Left ventricle myocardium inferior (tissue), 1 donor: ENCODE data around the gene RMND5A. TPM values are rescaled to one million over a fixed set of nuclear protein-coding genes. Genes with fewer than 3 reads are reported as not detected.

Experiments used
- DNase-seq: peaks from one replicate; pipeline ENCODE4 v3.0.0-alpha.2; 2020
- H3K27ac ChIP-seq: fragments of 200-600 bp; replicated peaks from 2 replicates; pipeline ENCODE4 v1.8.0; 2021
- H3K27me3 ChIP-seq: fragments of 200-600 bp; 2 replicates; pipeline ENCODE4 v1.8.0; 2021; ENCODE audit warnings: low read depth
- H3K36me3 ChIP-seq: fragments of 200-600 bp; 2 replicates; pipeline ENCODE4 v1.8.0; 2021
- H3K4me1 ChIP-seq: fragments of 200-600 bp; 2 replicates; pipeline ENCODE4 v1.8.0; 2021
- H3K4me3 ChIP-seq: fragments of 200-600 bp; 2 replicates; pipeline ENCODE4 v1.8.0; 2021; ENCODE audit warnings: mild to moderate bottlenecking, moderate library complexity
- H3K9me3 ChIP-seq: fragments of 200-600 bp; replicated peaks from 2 replicates; pipeline ENCODE4 v1.8.0; 2021
- intact Hi-C: fragments of 100-400 bp; cut with micrococcal nuclease; formaldehyde crosslinking; loops from one replicate; pipeline ENCODE4 v1.11.0; 2022
- total RNA-seq: library from RNA; stranded (reverse); fragmentation: NEBNext Ultra II Directional; extraction: Animal tissue kit (Norgen Biotek cat#: 25700); gene quantifications from one replicate; pipeline ENCODE4 v1.2.1, GENCODE V29; 2021
- TF ChIP-seq, protein P1 (sequence below): fragments of 200-600 bp; IDR thresholded peaks from 2 replicates; pipeline ENCODE4 v1.8.0; 2021; ENCODE audit warnings: antibody characterized with exemption, mild to moderate bottlenecking, borderline replicate concordance
- donor health status: DM: no; HTN: yes; CAD: no; lungs with severe emphysema.

Gene RMND5A
- total RNA-seq, 1 donor from 2014 or later = 93.7 TPM

DNA sequence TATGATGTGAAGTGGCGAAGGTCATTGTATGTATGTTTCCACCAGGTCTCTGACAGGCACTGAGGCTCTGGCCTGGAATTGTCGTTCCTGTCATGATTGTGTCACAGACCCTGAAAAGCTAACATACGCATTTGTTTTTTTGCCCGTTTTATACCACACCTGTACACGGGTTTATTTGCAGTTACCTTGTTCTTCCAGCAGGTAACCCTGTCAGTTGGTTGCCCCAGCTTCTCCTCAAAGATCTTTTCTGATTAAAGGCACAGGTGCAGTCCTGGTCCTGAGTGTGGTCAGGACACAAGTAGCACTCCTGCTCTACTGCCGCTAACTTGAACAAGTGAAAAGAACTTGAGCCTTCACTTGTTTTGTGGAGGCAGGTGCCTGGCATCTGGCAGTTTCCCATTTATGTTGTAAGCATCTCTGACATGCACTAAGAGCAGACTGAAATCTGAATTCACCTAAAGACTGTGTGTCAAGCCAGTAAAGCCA is 50.8 kb downstream of the RMND5A start:
- H3K36me3 ChIP-seq = peaks cover 84% of the 10 kb centered on the region

DNA sequence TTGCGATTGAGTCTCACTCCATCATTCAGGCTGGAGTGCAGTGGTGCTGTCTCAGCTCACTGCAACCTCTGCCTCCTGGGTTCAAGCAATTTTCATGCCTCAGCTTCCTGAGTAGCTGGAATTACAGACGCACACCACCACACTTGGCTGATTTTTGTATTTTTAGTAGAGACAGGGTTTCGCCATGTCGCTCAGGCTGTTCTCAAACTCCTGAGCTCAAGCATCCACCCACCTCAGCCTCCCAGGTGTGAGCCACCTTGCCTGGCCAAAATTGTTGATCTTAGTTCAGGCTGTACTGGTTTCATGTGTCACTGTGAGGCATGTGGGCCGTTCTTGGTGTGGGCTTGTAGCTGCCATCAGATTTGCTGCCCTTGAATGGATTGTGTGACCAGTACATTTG is 52.5 kb downstream of the RMND5A start:
- TF ChIP-seq, protein P1, sequence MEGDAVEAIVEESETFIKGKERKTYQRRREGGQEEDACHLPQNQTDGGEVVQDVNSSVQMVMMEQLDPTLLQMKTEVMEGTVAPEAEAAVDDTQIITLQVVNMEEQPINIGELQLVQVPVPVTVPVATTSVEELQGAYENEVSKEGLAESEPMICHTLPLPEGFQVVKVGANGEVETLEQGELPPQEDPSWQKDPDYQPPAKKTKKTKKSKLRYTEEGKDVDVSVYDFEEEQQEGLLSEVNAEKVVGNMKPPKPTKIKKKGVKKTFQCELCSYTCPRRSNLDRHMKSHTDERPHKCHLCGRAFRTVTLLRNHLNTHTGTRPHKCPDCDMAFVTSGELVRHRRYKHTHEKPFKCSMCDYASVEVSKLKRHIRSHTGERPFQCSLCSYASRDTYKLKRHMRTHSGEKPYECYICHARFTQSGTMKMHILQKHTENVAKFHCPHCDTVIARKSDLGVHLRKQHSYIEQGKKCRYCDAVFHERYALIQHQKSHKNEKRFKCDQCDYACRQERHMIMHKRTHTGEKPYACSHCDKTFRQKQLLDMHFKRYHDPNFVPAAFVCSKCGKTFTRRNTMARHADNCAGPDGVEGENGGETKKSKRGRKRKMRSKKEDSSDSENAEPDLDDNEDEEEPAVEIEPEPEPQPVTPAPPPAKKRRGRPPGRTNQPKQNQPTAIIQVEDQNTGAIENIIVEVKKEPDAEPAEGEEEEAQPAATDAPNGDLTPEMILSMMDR = no peak
- intact Hi-C loops = no loop called here
- peaks cover 36% of the 10 kb centered on the region for H3K4me1 ChIP-seq
- no peak overlapping the region for H3K4me3 ChIP-seq
- no peaks in the 10 kb centered on the region for H3K27me3 ChIP-seq
- no peaks in the 10 kb centered on the region for H3K9me3 ChIP-seq
- H3K27ac ChIP-seq = no peak overlapping the region
- DNase-seq = no peak
- H3K36me3 ChIP-seq = peaks cover 82% of the 10 kb centered on the region

More for the DNA sequence above, 50.8 kb downstream of the RMND5A start:
- TF ChIP-seq, protein P1 = no peak
- Histone ChIP-seq H3K4me1 (peaks cover 41% of the 10 kb centered on the region), H3K27ac (no peak overlapping the region), H3K4me3 (no peak overlapping the region), H3K27me3 (no peaks in the 10 kb centered on the region), H3K9me3 (no peaks in the 10 kb centered on the region)
- no peak for DNase-seq
- intact Hi-C loops = no loop called here

DNA sequence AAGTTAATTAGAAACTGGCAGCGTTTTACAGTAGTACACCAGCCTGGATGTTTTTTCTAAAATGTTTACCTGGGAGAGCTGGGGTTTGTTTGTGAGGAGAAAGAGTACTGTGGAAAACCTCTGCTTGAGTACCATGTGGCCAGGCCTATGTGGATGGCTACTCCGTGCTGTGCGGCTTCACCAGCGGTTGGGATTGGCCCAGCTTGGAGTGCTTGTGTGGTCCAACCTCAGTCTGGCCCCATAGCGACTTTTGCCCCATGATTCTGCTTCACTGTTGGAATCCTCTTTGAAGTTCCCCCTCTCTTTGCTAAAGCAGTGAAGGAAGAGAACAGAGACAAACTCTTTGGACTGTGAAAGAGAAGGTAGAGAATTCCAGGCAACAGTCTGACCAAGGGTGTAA is 54.8 kb downstream of the RMND5A start:
- H3K9me3 ChIP-seq = no peaks in the 10 kb centered on the region
- H3K4me1 ChIP-seq = peaks cover 27% of the 10 kb centered on the region
- no peak overlapping the region for H3K27ac ChIP-seq
- peaks cover 63% of the 10 kb centered on the region for H3K36me3 ChIP-seq
- no peak overlapping the region for H3K4me3 ChIP-seq
- TF ChIP-seq, protein P1 = no peak
- H3K27me3 ChIP-seq = no peaks in the 10 kb centered on the region
- no peak for DNase-seq
- intact Hi-C loops = no loop called here

DNA sequence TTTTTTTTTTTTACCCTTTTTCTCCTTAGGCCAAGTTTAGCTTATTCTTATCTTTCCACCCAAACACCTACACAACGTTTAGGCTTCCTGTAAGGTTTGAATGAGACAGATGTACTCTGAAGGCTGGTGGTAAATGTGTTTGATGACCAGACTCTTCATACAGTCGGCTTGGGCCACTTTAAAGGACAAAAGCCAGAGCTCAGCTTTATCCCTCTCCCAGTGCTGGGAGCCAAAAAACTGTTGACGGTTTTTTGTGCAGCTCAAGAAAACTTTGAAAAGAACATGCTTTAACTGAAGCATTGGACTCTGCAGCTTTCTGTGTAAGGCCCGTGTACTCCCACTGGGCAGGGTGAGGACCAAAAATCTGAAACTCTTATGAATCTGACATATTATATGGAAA is 55.2 kb downstream of the RMND5A start:
- H3K9me3 ChIP-seq = no peaks in the 10 kb centered on the region
- H3K36me3 ChIP-seq = peaks cover 58% of the 10 kb centered on the region
- TF ChIP-seq, protein P1 = no peak
- intact Hi-C loops = no loop called here
- H3K27me3 ChIP-seq = no peaks in the 10 kb centered on the region
- H3K4me3 ChIP-seq = no peak overlapping the region
- H3K27ac ChIP-seq = no peak overlapping the region
- DNase-seq = no peak
- peaks cover 27% of the 10 kb centered on the region for H3K4me1 ChIP-seq

DNA sequence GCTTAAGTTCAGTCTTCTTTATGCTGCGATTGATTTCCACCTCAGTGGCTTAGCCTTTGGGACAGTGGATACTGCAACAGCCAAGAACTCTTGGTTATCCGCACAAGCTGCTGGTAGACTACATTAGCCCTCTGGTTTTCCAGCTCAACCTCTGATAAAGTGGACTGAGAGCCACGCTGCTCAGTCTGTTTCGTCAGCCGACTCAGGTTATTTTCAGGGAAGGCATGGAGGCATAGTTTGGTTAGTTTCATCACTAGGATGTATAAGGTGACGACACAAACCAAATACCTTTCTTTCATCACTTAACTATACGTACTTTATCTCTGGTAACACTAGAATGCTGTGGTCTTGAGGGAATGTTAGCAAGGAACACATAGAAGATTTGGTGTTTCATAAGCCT is 56.4 kb downstream of the RMND5A start:
- DNase-seq = no peak
- H3K4me3 ChIP-seq = no peak overlapping the region
- H3K36me3 ChIP-seq = peaks cover 47% of the 10 kb centered on the region
- H3K27me3 ChIP-seq = no peaks in the 10 kb centered on the region
- H3K4me1 ChIP-seq = peaks cover 33% of the 10 kb centered on the region
- TF ChIP-seq, protein P1 = no peak
- no peak overlapping the region for H3K27ac ChIP-seq
- intact Hi-C loops = no loop called here
- H3K9me3 ChIP-seq = no peaks in the 10 kb centered on the region
